GM21515 (cell line): Measurements from ENCODE around the gene SERPINC1.
"Not testable (repeated sequence)": the region's sequence is repeated elsewhere in the genome, so short reads cannot be mapped to it uniquely, and the experiment has no call there.

Experiments
- ATAC-seq: cut with Tn5 transposase; IDR thresholded peaks from one replicate; pipeline ENCODE4 v1.9.1; 2021; ENCODE audit not compliant: unreplicated experiment

The SERPINC1 gene

DNA sequence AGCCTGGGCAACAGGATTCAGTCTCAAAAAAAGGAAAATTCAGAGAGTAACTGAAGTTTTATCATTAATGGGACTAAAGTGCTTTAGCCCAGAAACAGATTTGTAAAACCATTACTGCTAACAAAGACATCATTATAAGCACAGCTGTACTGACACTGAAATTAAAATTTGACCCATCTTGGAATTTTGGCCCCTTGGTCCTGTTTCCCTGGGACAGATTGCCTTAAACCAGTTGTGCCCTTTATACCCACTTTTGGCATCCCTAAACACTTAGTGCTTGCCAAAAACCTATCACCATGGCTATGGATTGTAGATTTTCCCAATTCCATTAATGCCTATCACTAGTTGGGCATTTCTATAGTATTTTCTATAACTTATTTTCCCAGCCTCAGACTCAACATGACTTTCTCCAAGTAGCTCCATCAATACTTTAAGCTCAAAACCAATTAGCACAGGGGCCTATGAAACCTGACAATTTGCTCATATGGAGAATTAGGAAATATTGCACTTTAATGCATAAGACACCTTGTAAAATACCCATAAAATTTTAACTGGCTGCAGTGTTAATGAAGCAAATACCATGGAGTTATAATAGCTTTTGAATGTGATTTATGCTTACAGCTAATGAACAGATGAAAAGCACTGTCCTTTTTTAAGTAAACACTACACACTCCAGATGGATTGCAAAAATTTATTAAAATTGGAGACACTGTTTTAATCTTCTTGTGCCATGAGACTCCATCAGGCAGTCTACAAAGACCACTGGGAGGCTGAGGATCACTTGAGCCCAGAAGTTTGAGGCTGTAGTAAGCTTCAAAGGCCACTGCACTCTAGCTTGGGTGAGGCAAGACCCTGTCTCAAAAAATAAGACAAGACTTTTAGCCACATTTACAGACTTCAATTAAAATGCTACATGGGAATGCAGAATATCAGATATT, 53.6 kb downstream of the SERPINC1 start:
- no peak for ATAC-seq

DNA sequence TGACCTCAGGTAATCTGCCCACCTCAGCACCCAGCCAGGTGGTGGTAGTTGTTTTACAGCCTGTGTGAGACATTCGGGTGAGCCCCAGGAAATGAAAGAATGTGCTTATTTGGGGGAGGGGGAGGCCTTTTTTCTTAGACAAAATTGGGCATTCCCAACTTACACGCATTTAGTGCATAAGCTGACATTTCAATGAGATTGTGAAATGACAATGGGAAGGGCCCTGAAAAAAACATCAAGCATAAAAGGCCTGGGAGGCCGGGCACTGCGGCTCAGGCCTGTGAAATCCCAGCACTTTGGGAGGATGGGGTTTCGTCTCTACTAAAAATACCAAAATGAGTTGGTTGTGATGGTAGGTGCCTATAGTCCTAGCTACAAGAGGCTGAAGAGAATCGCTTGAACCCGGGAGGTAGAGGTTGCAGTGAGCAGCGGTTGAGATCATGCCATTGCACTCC, 54.3 kb downstream of the SERPINC1 start:
- ATAC-seq = no peak

DNA sequence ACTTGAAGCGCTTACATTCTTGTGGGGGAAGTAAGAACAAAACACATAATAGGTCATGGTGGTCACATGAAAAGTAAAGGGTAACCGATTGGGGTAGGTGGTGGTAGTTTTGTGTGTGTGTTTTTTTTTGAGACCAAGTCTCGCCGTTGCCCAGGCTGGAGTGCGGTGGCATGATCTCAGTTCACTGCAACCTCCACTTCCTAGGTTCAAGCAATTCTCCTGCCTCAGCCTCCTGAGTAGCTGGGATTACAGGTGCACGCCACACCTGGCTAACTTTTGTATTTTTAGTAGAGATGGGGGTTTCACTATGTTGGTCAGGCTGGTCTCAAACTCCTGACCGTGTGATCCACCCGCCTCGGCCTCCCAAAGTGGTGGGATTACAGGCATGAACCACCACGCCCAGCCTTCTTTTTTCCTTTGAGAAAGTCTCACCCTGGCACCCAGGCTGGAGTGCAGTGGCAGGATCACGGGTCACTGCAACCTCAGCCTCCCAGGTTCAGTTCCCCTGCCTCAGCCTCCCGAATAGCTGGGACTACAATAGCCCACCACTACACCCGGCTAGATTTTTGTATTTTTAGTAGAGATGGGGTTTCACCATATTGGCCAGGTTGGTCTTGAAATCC, 54.9 kb downstream of the SERPINC1 start:
- ATAC-seq = not testable (repeated sequence)

DNA sequence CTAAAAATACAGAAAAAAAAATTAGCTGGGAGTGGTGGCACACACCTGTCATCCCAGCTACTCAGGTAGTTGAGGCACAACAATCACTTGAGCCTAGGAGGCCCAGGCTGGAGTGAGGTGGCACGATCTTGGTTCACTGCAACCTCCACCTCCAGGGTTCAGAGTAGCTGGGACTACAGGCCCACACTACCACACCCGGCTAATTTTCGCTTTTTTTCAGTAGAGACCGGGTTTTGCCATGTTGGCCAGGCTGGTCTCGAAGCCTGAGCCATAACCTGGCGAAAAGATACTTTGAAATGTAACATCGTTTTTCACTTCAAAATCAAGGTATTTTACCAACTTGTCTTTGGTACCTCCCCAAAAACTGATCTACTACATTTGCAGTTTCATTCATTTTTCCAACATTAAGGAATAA, 55.4 kb downstream of the SERPINC1 start:
- no peak for ATAC-seq

DNA sequence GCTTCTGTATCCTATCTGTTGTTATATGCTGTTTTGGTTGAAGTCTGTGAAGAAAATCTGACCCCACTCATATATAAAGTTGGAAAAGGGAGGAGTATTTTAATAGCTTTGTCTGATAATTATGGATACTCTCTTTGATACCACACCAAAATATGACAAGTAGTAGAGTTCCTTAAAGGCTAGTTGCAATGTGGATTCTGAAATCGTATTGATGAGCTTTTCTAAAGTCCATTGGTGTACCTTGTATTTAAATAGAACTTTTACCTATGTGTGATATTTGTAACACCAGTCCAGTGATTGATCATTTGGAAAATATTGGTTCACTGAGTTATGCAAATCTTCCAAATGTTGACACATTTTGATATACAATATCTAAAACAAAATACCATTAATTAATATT, 57.1 kb downstream of the SERPINC1 start:
- ATAC-seq = no peak

DNA sequence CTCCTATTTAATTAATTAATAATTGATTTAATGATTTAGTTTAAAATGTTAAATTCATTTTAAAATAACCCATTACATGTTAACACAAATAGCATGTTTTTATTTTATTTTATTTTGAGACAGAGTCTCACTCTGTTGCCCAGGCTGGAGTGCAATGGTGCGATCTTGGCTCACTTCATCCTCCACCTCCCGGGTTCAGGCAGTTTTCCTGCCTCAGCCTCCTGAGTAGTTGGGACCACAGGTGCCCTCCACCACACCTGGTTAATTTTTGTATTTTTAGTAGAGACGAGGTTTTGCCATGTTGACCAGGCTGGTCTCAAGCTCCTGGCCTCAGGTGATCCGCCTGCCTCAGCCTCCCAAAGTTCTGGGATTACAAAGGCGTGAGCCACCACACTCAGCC, 57.6 kb downstream of the SERPINC1 start:
- not testable (repeated sequence) for ATAC-seq

DNA sequence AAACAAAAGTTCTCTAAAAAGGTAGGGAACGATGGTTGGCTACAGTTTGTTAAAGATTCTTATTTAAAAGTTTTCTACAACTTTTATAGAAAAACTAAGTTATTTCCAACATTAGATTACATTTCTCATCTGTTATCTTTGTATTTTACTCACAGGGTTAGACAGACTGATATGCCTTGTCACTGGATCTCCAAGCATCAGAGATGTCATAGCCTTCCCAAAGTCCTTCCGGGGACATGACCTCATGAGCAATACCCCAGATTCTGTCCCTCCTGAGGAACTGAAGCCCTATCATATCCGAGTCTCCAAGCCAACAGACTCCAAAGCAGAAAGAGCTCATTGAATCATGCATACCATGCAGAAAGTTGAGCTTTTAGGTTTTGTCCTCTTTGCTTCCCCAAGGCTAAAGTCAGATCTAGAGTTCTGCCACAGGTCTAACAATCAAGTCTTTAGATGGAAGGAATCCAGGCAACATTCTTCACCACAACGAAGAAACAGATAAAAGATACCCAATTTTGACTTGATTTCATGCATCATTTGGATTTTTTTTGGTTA, 59.7 kb downstream of the SERPINC1 start:
- ATAC-seq = no peak

DNA sequence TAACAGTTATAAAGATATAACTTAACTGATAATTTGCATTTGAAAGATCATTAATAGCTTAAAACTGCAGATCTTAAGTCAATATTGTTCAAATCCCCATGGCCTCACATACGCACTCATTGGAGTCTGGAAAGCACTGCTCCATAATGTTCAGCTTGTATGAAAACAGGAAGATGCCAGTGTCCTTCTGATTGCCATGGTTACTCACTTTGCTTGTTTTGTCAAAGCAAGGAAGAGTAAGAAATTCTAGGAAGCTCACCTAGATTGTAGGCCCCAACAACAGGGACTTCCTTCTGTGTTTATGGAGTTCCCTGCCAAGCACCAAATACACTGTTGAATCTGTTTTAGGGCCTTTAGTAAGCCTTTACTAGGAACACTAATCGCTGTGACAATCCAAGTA, 60.2 kb downstream of the SERPINC1 start:
- no peak for ATAC-seq

DNA sequence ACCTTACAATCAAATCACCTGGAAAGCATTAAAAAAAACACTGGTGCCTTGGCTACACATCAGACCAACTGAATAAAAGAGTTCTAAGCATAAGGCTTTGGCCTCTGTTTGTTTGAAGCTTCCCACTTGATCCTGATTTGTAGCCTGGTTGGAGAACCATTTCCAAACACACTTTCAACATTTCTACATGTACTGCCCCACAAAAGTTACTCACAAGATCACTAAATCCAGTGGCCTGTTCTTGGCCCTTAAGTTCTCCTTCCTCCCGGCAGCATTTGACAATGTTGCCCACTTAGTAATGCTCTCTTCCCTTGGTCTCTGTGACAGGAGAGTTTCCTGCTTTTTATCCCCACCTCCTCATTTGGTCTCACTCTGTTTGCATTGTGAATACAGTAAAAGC, 61.1 kb downstream of the SERPINC1 start:
- ATAC-seq = no peak
